Parathyroid adenoma (tissue), 2 donors: ENCODE measurements around the gene FILIP1.

Experiments used
- H2AFZ ChIP-seq: fragments of 300-600 bp; sonication (generic); one replicate; pipeline ENCODE4 v1.7.0; 2017; ENCODE audit warnings: antibody characterized with exemption, mild to moderate bottlenecking
- H3K27ac ChIP-seq: fragments of 300-600 bp; sonication (generic); one replicate; pipeline ENCODE4 v1.7.0; 2017
- H3K27me3 ChIP-seq: fragments of 300-600 bp; sonication (generic); one replicate; pipeline ENCODE4 v1.7.0; 2017; ENCODE audit warnings: low read length; ENCODE audit not compliant: control insufficient read depth, insufficient read depth
- H3K36me3 ChIP-seq: fragments of 300-600 bp; sonication (generic); one replicate; pipeline ENCODE4 v1.7.0; 2017; ENCODE audit warnings: low read length; ENCODE audit not compliant: control insufficient read depth, insufficient read depth
- H3K4me1 ChIP-seq: fragments of 300-600 bp; sonication (generic); one replicate; pipeline ENCODE4 v1.7.0; 2017; ENCODE audit warnings: control low read depth
- H3K4me2 ChIP-seq: fragments of 300-600 bp; sonication (generic); one replicate; pipeline ENCODE4 v1.7.0; 2017; ENCODE audit warnings: low read length
- H3K4me3 ChIP-seq: fragments of 300-600 bp; sonication (generic); one replicate; pipeline ENCODE4 v1.7.0; 2017; ENCODE audit warnings: low read depth, low read length
- H3K79me2 ChIP-seq: fragments of 300-600 bp; sonication (generic); one replicate; pipeline ENCODE4 v1.7.0; 2017; ENCODE audit warnings: control low read depth
- H3K9ac ChIP-seq: fragments of 300-600 bp; sonication (generic); one replicate; pipeline ENCODE4 v1.7.0; 2017; ENCODE audit warnings: mild to moderate bottlenecking
- H3K9me3 ChIP-seq: fragments of 300-600 bp; sonication (generic); one replicate; pipeline ENCODE4 v1.7.0; 2017; ENCODE audit warnings: low read length; ENCODE audit not compliant: control insufficient read depth
- TF ChIP-seq, protein P1 (sequence below): fragments of 300-600 bp; sonication (generic); IDR thresholded peaks from one replicate; pipeline ENCODE4 v1.7.0; 2017; ENCODE audit warnings: antibody characterized with exemption, mild to moderate bottlenecking
- donor health status: primary hyperparathyroidism.

FILIP1 gene

GRCh38 chr6:75243333-75244062 lies 250.1 kb downstream of the FILIP1 start, which contains the start of gene COX7A2:
TSS of gene COX7A2 (minus strand) at chr6:75243801. CDS start at chr6:75243734, 67 bp downstream.
- H3K27me3 ChIP-seq = no peaks in the 10 kb centered on the region
- peak within 1 kb of the TSS; percentile 73 for H3K4me3 ChIP-seq
- TF ChIP-seq, protein P1, sequence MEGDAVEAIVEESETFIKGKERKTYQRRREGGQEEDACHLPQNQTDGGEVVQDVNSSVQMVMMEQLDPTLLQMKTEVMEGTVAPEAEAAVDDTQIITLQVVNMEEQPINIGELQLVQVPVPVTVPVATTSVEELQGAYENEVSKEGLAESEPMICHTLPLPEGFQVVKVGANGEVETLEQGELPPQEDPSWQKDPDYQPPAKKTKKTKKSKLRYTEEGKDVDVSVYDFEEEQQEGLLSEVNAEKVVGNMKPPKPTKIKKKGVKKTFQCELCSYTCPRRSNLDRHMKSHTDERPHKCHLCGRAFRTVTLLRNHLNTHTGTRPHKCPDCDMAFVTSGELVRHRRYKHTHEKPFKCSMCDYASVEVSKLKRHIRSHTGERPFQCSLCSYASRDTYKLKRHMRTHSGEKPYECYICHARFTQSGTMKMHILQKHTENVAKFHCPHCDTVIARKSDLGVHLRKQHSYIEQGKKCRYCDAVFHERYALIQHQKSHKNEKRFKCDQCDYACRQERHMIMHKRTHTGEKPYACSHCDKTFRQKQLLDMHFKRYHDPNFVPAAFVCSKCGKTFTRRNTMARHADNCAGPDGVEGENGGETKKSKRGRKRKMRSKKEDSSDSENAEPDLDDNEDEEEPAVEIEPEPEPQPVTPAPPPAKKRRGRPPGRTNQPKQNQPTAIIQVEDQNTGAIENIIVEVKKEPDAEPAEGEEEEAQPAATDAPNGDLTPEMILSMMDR = no peak

More at GRCh38 chr6:75243333-75244062, 250.1 kb downstream of the FILIP1 start, which contains the start of gene COX7A2:
- Histone ChIP-seq H2AFZ (peak within 1 kb of the TSS; percentile 93), H3K4me2 (peak within 1 kb of the TSS; percentile 79), H3K9me3 (no peaks in the 10 kb centered on the region), H3K36me3 (no peaks in the 10 kb centered on the region), H3K79me2 (peaks cover 8% of the 10 kb centered on the region), H3K9ac (peak within 1 kb of the TSS; percentile 40), H3K27ac (peak within 1 kb of the TSS; percentile 88), H3K4me1 (peaks cover 3% of the 10 kb centered on the region)
